ENCODE measurements around the gene MT1M. TPM values are rescaled to one million over a fixed set of nuclear protein-coding genes. Genes with fewer than 3 reads are reported as not detected.

Gene MT1M
- total RNA-seq, 1 donor = 10.3 TPM

DNA sequence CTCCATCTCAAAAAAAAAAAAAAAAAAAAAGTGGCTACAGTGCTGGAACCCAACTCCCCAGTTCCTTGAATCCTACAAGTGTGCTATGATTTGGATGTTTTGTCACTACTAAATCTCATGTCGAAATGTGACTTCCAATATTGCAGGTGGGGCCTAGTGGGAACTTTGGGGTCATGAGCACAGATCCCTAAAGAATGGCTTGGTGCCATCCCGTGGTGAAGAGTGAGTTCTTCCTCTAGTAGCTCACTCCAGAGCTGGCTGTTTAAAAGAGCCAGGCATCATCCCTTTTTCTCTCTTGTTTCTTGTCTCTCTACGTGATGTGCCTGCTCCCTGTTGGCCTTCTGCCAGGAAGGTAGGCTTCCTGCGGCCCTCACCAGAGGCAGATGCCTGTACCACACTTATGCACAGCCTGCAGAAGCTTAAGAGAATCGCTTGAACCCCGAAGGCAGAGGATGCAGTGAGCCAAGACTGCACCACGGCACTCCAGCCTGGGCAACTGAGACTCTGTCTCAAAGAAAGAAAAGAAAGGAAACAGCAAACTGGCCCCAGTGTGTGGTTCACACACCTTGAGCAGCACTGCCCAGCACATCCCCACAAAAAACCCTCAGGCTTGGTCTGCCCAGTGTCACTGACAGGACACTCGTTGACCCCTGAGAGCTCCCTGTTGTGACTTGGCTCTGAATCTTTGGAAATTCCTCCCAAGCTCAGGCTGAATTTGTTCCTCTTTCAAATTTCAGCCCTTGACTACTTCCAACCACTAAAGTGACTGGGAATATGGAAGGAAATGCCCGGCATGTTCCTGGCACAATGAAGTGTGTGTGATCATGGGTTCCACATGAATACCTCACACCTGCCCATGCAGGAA is 3.7 kb upstream of the MT1M start:
- H3K4me3 ChIP-seq (ENCODE audit: low read depth, low read length) = no peak overlapping the region
- DNase-seq (ENCODE audit: low read depth) = no peak
- TF ChIP-seq, protein P1, sequence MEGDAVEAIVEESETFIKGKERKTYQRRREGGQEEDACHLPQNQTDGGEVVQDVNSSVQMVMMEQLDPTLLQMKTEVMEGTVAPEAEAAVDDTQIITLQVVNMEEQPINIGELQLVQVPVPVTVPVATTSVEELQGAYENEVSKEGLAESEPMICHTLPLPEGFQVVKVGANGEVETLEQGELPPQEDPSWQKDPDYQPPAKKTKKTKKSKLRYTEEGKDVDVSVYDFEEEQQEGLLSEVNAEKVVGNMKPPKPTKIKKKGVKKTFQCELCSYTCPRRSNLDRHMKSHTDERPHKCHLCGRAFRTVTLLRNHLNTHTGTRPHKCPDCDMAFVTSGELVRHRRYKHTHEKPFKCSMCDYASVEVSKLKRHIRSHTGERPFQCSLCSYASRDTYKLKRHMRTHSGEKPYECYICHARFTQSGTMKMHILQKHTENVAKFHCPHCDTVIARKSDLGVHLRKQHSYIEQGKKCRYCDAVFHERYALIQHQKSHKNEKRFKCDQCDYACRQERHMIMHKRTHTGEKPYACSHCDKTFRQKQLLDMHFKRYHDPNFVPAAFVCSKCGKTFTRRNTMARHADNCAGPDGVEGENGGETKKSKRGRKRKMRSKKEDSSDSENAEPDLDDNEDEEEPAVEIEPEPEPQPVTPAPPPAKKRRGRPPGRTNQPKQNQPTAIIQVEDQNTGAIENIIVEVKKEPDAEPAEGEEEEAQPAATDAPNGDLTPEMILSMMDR (IDR thresholded peaks at IDR 0.05; ENCODE audit: insufficient read depth, low read length) = no peak

DNA sequence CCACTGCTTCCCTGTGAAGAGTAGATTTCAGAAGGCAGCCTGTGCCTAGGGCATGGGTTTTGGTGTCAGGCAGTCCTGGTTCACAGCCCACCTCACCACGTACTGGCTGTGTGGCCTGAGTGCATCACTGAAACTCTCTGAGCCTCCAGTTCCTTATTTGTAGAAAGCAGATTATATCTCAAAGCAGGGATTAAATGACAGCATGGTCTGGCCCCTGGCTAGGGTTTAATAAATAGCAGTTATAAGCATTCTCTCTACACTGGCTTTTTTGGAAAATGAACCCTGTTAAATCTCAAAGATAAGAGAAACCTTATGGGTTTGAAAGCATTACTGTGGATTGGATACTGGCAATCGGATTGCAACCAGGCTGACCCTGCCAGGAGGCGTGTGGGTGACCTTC is 2.9 kb upstream of the MT1M start:
- no peak for DNase-seq (ENCODE audit: low read depth)
- no peak overlapping the region for H3K4me3 ChIP-seq (ENCODE audit: low read depth, low read length)
- TF ChIP-seq, protein P1 (IDR thresholded peaks at IDR 0.05; ENCODE audit: insufficient read depth, low read length) = no peak

DNA sequence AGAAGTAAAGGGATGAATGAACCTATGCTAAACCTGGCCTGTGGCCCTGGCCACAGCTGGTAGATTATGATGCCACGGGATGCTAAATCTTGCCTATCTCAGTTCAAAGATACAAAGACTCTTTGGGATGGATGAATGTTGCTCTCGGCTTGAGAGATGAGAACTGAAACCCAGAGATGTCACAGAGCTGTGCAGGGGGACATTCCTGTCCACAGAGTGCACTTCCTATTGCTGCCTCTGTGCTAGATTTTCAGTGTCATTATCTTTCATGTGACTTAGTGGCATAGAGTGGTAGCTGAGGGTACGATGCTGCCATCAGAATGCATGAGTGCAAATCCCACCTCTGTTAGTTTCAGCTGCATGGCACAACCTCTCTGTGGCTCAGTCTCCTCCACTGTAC is 2.3 kb upstream of the MT1M start:
- TF ChIP-seq, protein P1 (IDR thresholded peaks at IDR 0.05; ENCODE audit: insufficient read depth, low read length) = no peak
- no peak overlapping the region for H3K4me3 ChIP-seq (ENCODE audit: low read depth, low read length)
- no peak for DNase-seq (ENCODE audit: low read depth)

DNA sequence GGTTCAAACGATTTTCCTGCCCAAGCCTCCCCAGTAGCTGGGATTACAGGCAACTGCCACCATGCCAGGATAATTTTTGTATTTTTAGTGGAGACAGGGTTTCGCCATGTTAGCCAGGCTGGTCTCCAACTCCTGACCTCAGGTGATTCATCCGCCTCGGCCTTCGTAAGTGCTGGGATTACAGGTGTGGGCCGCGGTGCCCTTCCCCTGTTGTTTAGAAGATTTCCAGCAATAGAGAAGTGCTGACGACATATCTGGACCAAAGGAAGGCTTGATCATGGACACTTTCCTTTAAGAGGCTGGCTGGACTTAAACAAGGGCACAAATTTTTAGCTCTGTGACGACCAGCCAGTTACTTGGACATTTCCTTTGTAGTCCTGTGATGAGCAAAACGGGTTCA is 1.3 kb upstream of the MT1M start:
- DNase-seq (ENCODE audit: low read depth) = no peak
- TF ChIP-seq, protein P1 (IDR thresholded peaks at IDR 0.05; ENCODE audit: insufficient read depth, low read length) = no peak
- no peak overlapping the region for H3K4me3 ChIP-seq (ENCODE audit: low read depth, low read length)

DNA sequence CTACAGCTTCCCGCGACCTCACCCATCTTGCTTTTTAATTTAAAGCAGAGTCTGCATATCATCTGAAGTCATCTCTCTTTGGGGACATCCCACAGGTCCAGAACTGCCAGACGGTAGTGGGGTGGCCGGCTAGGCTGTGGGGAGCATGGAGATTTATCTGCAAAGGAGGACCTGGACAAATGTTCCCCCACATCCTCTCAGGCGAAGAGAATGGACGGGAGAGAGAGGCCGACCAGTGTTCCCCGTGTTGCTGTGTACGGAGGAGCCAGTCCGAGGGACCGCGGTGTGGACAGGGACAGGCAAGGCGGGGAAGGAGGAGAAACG is 665 bp upstream of the MT1M start:
- TF ChIP-seq, protein P1 (IDR thresholded peaks at IDR 0.05; ENCODE audit: insufficient read depth, low read length) = no peak
- no peak for DNase-seq (ENCODE audit: low read depth)
- peak overlapping the region; percentile 51 for H3K4me3 ChIP-seq (ENCODE audit: low read depth, low read length)

DNA sequence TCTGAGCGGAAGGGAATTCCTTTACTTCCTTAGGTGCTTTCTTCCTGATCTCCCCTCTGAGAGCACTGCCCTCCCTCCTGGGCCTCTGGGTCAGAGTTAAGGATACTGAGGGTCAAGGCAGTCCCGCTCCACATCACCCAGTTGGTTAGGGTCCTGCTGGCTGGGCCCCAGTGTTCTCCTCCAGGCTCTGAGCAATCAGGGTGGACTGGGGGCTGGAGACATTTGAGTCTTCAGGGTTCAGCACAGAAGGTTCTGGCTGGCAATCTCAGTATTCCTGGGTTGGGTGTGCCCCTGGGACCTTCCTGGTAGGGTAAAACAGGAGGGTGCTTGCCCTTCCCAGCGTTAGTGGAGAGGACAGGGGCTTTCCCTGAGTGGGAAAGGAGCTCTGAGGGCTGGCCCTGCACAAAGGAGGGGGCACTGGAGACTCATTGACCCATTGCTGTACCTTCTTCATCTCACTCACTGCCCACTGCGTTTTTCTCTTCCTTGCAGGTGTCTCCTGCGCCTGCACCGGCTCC is 448 bp downstream of the MT1M start:
- H3K4me3 ChIP-seq (ENCODE audit: low read depth, low read length) = peak overlapping the region; percentile 51
- TF ChIP-seq, protein P1 (IDR thresholded peaks at IDR 0.05; ENCODE audit: insufficient read depth, low read length) = no peak
- no peak for DNase-seq (ENCODE audit: low read depth)

Measured in fibroblast of the aortic adventitia (primary cell).